ENCODE results near the gene CFAP410. TPM values are rescaled to one million over a fixed set of nuclear protein-coding genes. Genes with fewer than 3 reads are reported as not detected.

CFAP410 gene
- total and polyA plus RNA-seq, 2 of the 13 experiments (the other 11 are each of a cell fraction or from before 2014, with no cell fraction given), result 8.0 to 20.1 TPM

- DNase-seq (ENCODE audit: low spot score) (no peak), FAIRE-seq (no peak), ATAC-seq (no peak)
- Histone ChIP-seq H2AFZ (ENCODE audit: low read length) (no peak overlapping the region), H3K4me1 (ENCODE audit: insufficient read depth, low read length) (no peaks in the 10 kb centered on the region), H3K4me3 (replicated peaks in 1 of 3; ENCODE audit: insufficient read depth in 1 of 3, low read depth in 2 of 3, low read length in 3 of 3) (no peak overlapping the region), H3K27me3 (ENCODE audit: control insufficient read depth in 1 of 2, insufficient read depth in 2 of 2, low read length in 2 of 2) (no peaks in the 10 kb centered on the region), H3K4me2 (ENCODE audit: low read depth, low read length) (no peak overlapping the region), H3K9me3 (ENCODE audit: low read length) (no peaks in the 10 kb centered on the region), H3K36me3 (replicated peaks in 1 of 2; ENCODE audit: control insufficient read depth in 1 of 2, insufficient read depth in 2 of 2, low read length in 2 of 2) (peaks cover 22 to 61% of the 10 kb centered on the region in 2 experiments; a peak in 4 of 5 replicates), H3K79me2 (ENCODE audit: insufficient read depth, low read length) (no peaks in the 10 kb centered on the region), H3K9ac (ENCODE audit: insufficient read depth, low read depth, low read length) (no peak overlapping the region), H3K27ac (ENCODE audit: extremely low read length, insufficient read depth, low read length) (no peak overlapping the region), H4K20me1 (ENCODE audit: insufficient read depth, low read length) (no peaks in the 10 kb centered on the region)
- intact Hi-C loops (cut with micrococcal nuclease; ENCODE audit: unreplicated experiment), result no loop called here
- TF ChIP-seq CBX5 (CRISPR knock-in tag; IDR thresholded peaks at IDR 0.05; ENCODE audit: borderline replicate concordance) (no peak), ZBTB7A (CRISPR knock-in tag; IDR thresholded peaks at IDR 0.05) (no peak), ZBTB20 (CRISPR knock-in tag; IDR thresholded peaks at IDR 0.05; ENCODE audit: borderline replicate concordance, low read depth) (no peak), MYPOP (CRISPR knock-in tag; IDR thresholded peaks at IDR 0.05) (no peak), ZNF562 (CRISPR knock-in tag; IDR thresholded peaks at IDR 0.05; ENCODE audit: borderline replicate concordance) (no peak), NKX3-1 (CRISPR knock-in tag; IDR thresholded peaks at IDR 0.05) (no peak), ESRRA (CRISPR knock-in tag; IDR thresholded peaks at IDR 0.05; ENCODE audit: low read depth) (no peak), CENPT (CRISPR knock-in tag; IDR thresholded peaks at IDR 0.05; ENCODE audit: low read depth) (no peak), TMF1 (CRISPR knock-in tag; IDR thresholded peaks at IDR 0.05; ENCODE audit: low read depth) (no peak), ZNF550 (CRISPR knock-in tag; IDR thresholded peaks at IDR 0.05; ENCODE audit: borderline replicate concordance) (no peak), NFE2L1 (CRISPR knock-in tag; IDR thresholded peaks at IDR 0.05; ENCODE audit: borderline replicate concordance) (no peak), FOSL2 (CRISPR knock-in tag; IDR thresholded peaks at IDR 0.05) (no peak), SSRP1 (CRISPR knock-in tag; IDR thresholded peaks at IDR 0.05) (no peak), SMYD3 (CRISPR knock-in tag; IDR thresholded peaks at IDR 0.05) (no peak), ZNF777 (CRISPR knock-in tag; IDR thresholded peaks at IDR 0.05) (no peak)
- TF ChIP-seq, protein P1, sequence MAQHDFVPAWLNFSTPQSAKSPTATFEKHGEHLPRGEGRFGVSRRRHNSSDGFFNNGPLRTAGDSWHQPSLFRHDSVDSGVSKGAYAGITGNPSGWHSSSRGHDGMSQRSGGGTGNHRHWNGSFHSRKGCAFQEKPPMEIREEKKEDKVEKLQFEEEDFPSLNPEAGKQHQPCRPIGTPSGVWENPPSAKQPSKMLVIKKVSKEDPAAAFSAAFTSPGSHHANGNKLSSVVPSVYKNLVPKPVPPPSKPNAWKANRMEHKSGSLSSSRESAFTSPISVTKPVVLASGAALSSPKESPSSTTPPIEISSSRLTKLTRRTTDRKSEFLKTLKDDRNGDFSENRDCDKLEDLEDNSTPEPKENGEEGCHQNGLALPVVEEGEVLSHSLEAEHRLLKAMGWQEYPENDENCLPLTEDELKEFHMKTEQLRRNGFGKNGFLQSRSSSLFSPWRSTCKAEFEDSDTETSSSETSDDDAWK (CRISPR knock-in tag; IDR thresholded peaks at IDR 0.05), result no peak
- in situ Hi-C loops (cut with HindIII; ENCODE audit: extremely low pct_ligation_motif_present, low pct_unique_long_range_greater_than_20kb), result no loop called here
- BruUV-seq (replicated peaks), result no TSS peak
- WGBS (ENCODE audit: low lambda C conversion rate), result no CpG with 5 or more reads among the region's 13 CpGs
- ChIA-PET POLR2A (no interaction called here), CTCF (ENCODE audit: low intra/inter-chr PET ratio, low total read pairs) (no interaction called here)
Measured at GRCh38 chr21:44320847-44321246, 18.3 kb downstream of the CFAP410 start.
